ENCODE results near the gene APPBP2. TPM values are rescaled to one million over a fixed set of nuclear protein-coding genes. Genes with fewer than 3 reads are reported as not detected.

APPBP2 gene
- total RNA-seq, 2 donors from 2014 or later: 21.5 to 33.1 TPM

DNA sequence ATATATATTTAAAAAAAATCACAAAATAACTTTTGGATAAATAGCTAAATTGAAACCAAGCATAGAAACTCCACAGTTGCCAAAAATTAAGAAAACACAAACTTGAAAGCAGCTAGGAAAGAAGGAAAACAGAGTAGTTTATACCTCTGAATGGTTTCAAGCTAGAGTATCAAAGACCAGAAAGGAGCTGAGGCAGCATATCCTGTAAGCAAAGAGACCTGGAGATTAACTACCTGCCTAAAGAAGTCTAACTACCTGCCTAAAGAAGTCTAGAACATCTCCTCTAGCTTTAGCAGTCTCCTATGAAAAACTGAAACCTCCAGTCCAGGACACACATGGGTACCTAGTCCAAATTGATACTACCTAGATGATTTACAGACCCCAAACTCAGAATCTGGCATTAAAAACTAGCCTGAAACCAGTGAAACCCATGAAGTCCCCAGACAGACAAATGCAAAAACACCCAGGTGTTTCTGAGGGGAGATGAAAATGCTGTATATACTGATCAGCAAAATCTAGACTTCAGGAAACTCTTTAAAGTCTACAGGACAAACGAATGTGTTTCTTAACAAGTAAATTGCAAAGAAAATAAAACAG lies 17.6 kb downstream of the APPBP2 start:
- H3K27ac ChIP-seq: no peak overlapping the region
- ATAC-seq (ENCODE audit: insufficient number of reproducible peaks, low FRiP score, low read depth) (no peak), DNase-seq (ENCODE audit: low spot score) (no peak)
- no peak for TF ChIP-seq CTCF (IDR thresholded peaks at IDR 0.05)
- peaks cover 15 to 40% of the 10 kb centered on the region in 2 donors for H3K4me1 ChIP-seq (ENCODE audit: control insufficient read depth in 1 of 2, low read depth in 2 of 2)
- no peak overlapping the region for H3K4me3 ChIP-seq
- H3K9me3 ChIP-seq: no peaks in the 10 kb centered on the region
- no peaks in the 10 kb centered on the region for H3K36me3 ChIP-seq
- H3K27me3 ChIP-seq (replicated peaks; ENCODE audit: insufficient read depth): no peaks in the 10 kb centered on the region

DNA sequence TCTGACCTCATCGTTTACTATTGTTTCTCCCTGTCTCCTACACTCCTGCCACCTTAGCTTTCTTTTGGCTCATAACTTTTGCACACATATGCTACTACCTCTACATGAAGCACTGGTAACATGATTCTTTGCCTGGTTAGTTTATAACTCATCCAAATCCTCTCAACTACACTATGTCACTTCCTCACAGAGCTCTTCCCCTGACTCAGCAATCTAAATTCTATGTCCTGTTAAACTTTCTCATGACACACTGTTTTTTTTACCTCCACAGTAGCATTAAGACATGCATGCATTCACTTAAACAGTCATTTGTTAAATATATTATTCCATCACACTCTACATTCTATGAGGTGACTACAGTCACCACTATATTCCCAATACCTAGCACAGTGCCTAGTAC lies 19.7 kb downstream of the APPBP2 start:
- Histone ChIP-seq H3K4me1 (ENCODE audit: control insufficient read depth in 1 of 2, low read depth in 2 of 2) (peaks cover 20 to 48% of the 10 kb centered on the region in 2 donors), H3K27me3 (replicated peaks; ENCODE audit: insufficient read depth) (no peaks in the 10 kb centered on the region)

GRCh38 chr17:60502145-60502544 lies 23.9 kb downstream of the APPBP2 start:
- no peak overlapping the region for H3K4me3 ChIP-seq
- ATAC-seq (ENCODE audit: insufficient number of reproducible peaks, low FRiP score, low read depth) (no peak), DNase-seq (ENCODE audit: low spot score) (no peak)
- H3K4me1 ChIP-seq (ENCODE audit: control insufficient read depth in 1 of 2, low read depth in 2 of 2): peaks cover 16 to 29% of the 10 kb centered on the region in 2 donors
- no peak overlapping the region for H3K27ac ChIP-seq
- H3K27me3 ChIP-seq (replicated peaks; ENCODE audit: insufficient read depth): no peaks in the 10 kb centered on the region
- TF ChIP-seq CTCF (IDR thresholded peaks at IDR 0.05): no peak
- no peaks in the 10 kb centered on the region for H3K36me3 ChIP-seq
- no peaks in the 10 kb centered on the region for H3K9me3 ChIP-seq

More for the DNA sequence above, 19.7 kb downstream of the APPBP2 start:
- H3K9me3 ChIP-seq: no peaks in the 10 kb centered on the region
- H3K4me3 ChIP-seq: no peak overlapping the region
- H3K36me3 ChIP-seq: no peaks in the 10 kb centered on the region
- H3K27ac ChIP-seq: no peak overlapping the region
- ATAC-seq (ENCODE audit: insufficient number of reproducible peaks, low FRiP score, low read depth): no peak
- TF ChIP-seq CTCF (IDR thresholded peaks at IDR 0.05): no peak
- no peak for DNase-seq (ENCODE audit: low spot score)

GRCh38 chr17:60501589-60501988 lies 24.5 kb downstream of the APPBP2 start:
- Histone ChIP-seq H3K4me1 (ENCODE audit: control insufficient read depth in 1 of 2, low read depth in 2 of 2) (peaks cover 10 to 26% of the 10 kb centered on the region in 2 donors), H3K27ac (no peak overlapping the region), H3K36me3 (no peaks in the 10 kb centered on the region), H3K4me3 (no peak overlapping the region), H3K27me3 (replicated peaks; ENCODE audit: insufficient read depth) (no peaks in the 10 kb centered on the region), H3K9me3 (no peaks in the 10 kb centered on the region)
- TF ChIP-seq CTCF (IDR thresholded peaks at IDR 0.05): no peak
- ATAC-seq (ENCODE audit: insufficient number of reproducible peaks, low FRiP score, low read depth) (no peak), DNase-seq (ENCODE audit: low spot score) (no peak)

DNA sequence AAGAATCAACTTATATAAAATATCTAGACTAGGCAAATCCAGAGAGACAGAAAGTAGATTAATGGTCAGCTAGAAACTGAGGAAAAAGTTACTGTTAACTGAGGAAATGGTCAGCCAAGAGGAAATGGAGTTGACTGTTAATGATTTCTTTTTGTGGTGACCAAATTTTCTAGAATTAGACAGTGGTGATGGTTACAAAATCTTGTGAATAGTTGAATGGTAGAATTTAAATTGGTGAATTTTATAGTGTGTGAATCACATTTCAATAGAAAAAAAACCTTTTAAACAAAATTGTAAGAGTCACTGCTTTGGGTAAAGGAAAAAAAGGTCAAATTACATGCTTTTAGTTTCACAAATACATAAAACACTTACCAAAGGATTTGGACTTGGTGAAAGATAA lies 30.0 kb downstream of the APPBP2 start:
- Histone ChIP-seq H3K4me1 (ENCODE audit: control insufficient read depth in 1 of 2, low read depth in 2 of 2) (no peaks in the 10 kb centered on the region), H3K27me3 (replicated peaks; ENCODE audit: insufficient read depth) (no peaks in the 10 kb centered on the region), H3K36me3 (peaks cover 24% of the 10 kb centered on the region), H3K27ac (no peak overlapping the region), H3K4me3 (no peak overlapping the region), H3K9me3 (no peaks in the 10 kb centered on the region)
- TF ChIP-seq CTCF (IDR thresholded peaks at IDR 0.05): no peak
- DNase-seq (ENCODE audit: low spot score): no peak
- no peak for ATAC-seq (ENCODE audit: insufficient number of reproducible peaks, low FRiP score, low read depth)

Measured in thoracic aorta (tissue), 2 donors.